A549 (cell line): ENCODE data around the gene CDC42BPB.

ENCODE experiments used
- CTCF ChIP-seq: fragments of >200 bp; sonication (Bioruptor Twin); formaldehyde crosslinking; IDR thresholded peaks from 3 replicates; pipeline ENCODE4 v1.5.1; 2016
- PBX3 ChIP-seq: IDR thresholded peaks from 2 replicates; pipeline ENCODE4 v1.6.1; 2012
- POLR2A ChIP-seq: IDR thresholded peaks from 2 replicates; pipeline ENCODE4 v1.6.1; 2012; ENCODE audit warnings: mild to moderate bottlenecking, low read length
- RNF2 ChIP-seq: fragments of 200-600 bp; sonication (generic); IDR thresholded peaks from 2 replicates; pipeline ENCODE4 v1.6.1; 2016; ENCODE audit warnings: low read depth, mild to moderate bottlenecking, antibody characterized with exemption, moderate library complexity, borderline replicate concordance
- USF2 ChIP-seq: fragments of 450-650 bp; IDR thresholded peaks from 2 replicates; pipeline ENCODE4 v1.6.1; 2014; ENCODE audit warnings: antibody characterized with exemption
- TF ChIP-seq, protein P1 (sequence below): fragments of 200-600 bp; sonication (generic); IDR thresholded peaks from 2 replicates; pipeline ENCODE4 v1.6.1; 2016; ENCODE audit warnings: antibody characterized with exemption, mild to moderate bottlenecking, moderate library complexity

- TF ChIP-seq PBX3 (no peak), CTCF (no peak), RNF2 (no peak), POLR2A (no peak), USF2 (no peak)
- TF ChIP-seq, protein P1, sequence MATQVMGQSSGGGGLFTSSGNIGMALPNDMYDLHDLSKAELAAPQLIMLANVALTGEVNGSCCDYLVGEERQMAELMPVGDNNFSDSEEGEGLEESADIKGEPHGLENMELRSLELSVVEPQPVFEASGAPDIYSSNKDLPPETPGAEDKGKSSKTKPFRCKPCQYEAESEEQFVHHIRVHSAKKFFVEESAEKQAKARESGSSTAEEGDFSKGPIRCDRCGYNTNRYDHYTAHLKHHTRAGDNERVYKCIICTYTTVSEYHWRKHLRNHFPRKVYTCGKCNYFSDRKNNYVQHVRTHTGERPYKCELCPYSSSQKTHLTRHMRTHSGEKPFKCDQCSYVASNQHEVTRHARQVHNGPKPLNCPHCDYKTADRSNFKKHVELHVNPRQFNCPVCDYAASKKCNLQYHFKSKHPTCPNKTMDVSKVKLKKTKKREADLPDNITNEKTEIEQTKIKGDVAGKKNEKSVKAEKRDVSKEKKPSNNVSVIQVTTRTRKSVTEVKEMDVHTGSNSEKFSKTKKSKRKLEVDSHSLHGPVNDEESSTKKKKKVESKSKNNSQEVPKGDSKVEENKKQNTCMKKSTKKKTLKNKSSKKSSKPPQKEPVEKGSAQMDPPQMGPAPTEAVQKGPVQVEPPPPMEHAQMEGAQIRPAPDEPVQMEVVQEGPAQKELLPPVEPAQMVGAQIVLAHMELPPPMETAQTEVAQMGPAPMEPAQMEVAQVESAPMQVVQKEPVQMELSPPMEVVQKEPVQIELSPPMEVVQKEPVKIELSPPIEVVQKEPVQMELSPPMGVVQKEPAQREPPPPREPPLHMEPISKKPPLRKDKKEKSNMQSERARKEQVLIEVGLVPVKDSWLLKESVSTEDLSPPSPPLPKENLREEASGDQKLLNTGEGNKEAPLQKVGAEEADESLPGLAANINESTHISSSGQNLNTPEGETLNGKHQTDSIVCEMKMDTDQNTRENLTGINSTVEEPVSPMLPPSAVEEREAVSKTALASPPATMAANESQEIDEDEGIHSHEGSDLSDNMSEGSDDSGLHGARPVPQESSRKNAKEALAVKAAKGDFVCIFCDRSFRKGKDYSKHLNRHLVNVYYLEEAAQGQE = no peak
Measured at GRCh38 chr14:103101257-103101962, 44.1 kb upstream of the CDC42BPB start.
